Transverse colon (tissue), 4 donors: ENCODE data around the gene HECW1. TPM values are rescaled to one million over a fixed set of nuclear protein-coding genes. Genes with fewer than 3 reads are reported as not detected.

ENCODE experiments used
- DNase-seq: peaks from one replicate; pipeline ENCODE4 v3.0.0-alpha.2; 2019
- H3K27ac ChIP-seq, 4 donors: fragments of 200-600 bp; sonication (generic); 2 replicates each; pipeline ENCODE4 v1.5.1; 2016 to 2018; ENCODE audit warnings: inconsistent platforms in 4 of 4
- H3K27me3 ChIP-seq: fragments of 200-600 bp; sonication (generic); 2 replicates; pipeline ENCODE4 v1.5.1; 2017; ENCODE audit warnings: inconsistent platforms
- H3K36me3 ChIP-seq, 4 donors: fragments of 200-600 bp; sonication (generic); 2 replicates each; pipeline ENCODE4 v1.5.1; 2017 to 2019; ENCODE audit warnings: inconsistent platforms in 4 of 4
- H3K4me1 ChIP-seq, 4 donors: fragments of 200-600 bp; sonication (generic); 2 replicates each; pipeline ENCODE4 v1.5.1; 2017 to 2020; ENCODE audit warnings: inconsistent platforms in 4 of 4
- H3K4me3 ChIP-seq, 4 donors: fragments of 200-600 bp; sonication (generic); 1 replicate in 1 of 4; 2 replicates in 3 of 4; pipeline versions ENCODE4 v1.5.1 to v1.6.1; 2017 to 2019; ENCODE audit warnings: inconsistent platforms in 4 of 4
- H3K9me3 ChIP-seq, 2 donors: fragments of 200-600 bp; sonication (generic); 2 replicates each; pipeline ENCODE4 v1.5.1; 2017 to 2019; ENCODE audit warnings: inconsistent platforms in 2 of 2
- EP300 ChIP-seq: sonication (generic); formaldehyde crosslinking; IDR thresholded peaks from one replicate; pipeline ENCODE4 v1.6.1; 2017; ENCODE audit warnings: antibody characterized with exemption, low read depth
- POLR2A ChIP-seq: fragments of 450-650 bp; IDR thresholded peaks from one replicate; pipeline ENCODE4 v1.6.1; 2016; ENCODE audit warnings: antibody characterized with exemption, mild to moderate bottlenecking, moderate library complexity
- POLR2AphosphoS5 ChIP-seq, 3 donors: sonication (generic); formaldehyde crosslinking; IDR thresholded peaks; one replicate each; pipeline ENCODE4 v1.6.1; 2016; ENCODE audit warnings: antibody characterized with exemption in 3 of 3
- WGBS, 2 donors: methylation state at CpG; one replicate each; pipeline ENCODE4 v1.1.5; 2018; ENCODE audit warnings: low coverage in 1 of 2; 5-methylcytosine and 5-hydroxymethylcytosine counted together
- in situ Hi-C, 4 donors: fragments of 200-750 bp; cut with MboI; loops; one replicate each; pipeline versions ENCODE4 v1.15.0 to v1.15.1; 2017; ENCODE audit warnings: low sequenced_read_pairs in 3 of 4, low pct_ligation_motif_present in 1 of 4, low pct_unique_long_range_greater_than_20kb in 1 of 4
- intact Hi-C: fragments of 100-400 bp; cut with DNase I; formaldehyde crosslinking; loops from one replicate; pipeline ENCODE4 v1.15.1; 2023; ENCODE audit warnings: low total_unique reads
- total RNA-seq, 4 donors: library from RNA; depleted of rRNA; stranded (reverse); fragments of >200 nt; gene quantifications; one replicate each; pipeline ENCODE4 v1.1.0, GENCODE V29; 2016
- TF ChIP-seq, protein P1 (sequence below), 5 experiments: fragments of 200-600 bp in 3 of 5; fragments of 450-650 bp in 2 of 5; sonication (generic) in 3 of 5; IDR thresholded peaks; 1 replicate in 2 of 5; 2 replicates in 3 of 5; pipeline ENCODE4 v1.5.1; 2016 to 2017; ENCODE audit warnings: antibody characterized with exemption in 5 of 5, inconsistent platforms in 3 of 5, mild to moderate bottlenecking in 2 of 5, moderate library complexity in 1 of 5

HECW1 gene
- total RNA-seq, 4 donors from 2014 or later = 1.1 to 1.4 TPM; not detected in 2

DNA sequence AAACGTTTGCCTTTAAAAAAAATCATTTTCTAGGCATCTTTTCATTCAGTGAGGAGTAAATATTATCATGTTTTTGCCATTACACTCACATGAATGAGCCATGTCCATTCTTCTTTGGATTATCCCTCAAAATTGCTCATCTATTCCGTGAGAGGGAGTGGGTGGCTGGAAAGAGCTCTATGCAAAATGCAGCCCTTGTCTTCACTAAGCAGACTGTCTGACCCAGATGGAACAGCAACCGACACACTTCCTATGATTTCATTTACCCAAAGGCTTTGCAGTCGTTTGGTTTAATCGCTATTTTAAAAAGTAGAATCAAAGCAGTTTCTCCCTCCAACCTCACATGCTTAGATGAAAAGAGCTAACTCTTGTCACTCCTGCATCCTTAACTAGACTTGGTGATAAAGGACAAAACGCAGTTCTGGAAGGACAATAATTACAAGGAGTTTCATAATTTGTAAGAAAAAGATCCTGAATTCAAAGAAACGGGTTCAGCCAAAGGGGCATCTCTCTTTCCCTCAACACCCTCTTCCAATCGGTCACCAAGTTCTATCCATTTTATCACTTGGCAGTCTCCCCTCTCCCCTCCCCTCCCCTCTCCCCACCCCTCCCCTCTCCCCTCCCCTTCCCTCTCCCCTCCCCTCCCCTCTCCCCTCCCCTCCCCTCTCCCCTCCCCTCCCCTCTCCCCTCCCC is 272.3 kb downstream of the HECW1 start:
- in situ Hi-C loops = no loop called here
- DNase-seq = no peak
- no peaks in the 10 kb centered on the region for H3K4me1 ChIP-seq
- no peaks in the 10 kb centered on the region for H3K27me3 ChIP-seq
- H3K9me3 ChIP-seq = no peaks in the 10 kb centered on the region
- H3K4me3 ChIP-seq = no peak overlapping the region
- no peak overlapping the region for H3K27ac ChIP-seq
- intact Hi-C loops = no loop called here
- TF ChIP-seq POLR2AphosphoS5 (IDR thresholded peaks at IDR 0.05) (no peak), POLR2A (no peak), EP300 (no peak)
- TF ChIP-seq, protein P1, sequence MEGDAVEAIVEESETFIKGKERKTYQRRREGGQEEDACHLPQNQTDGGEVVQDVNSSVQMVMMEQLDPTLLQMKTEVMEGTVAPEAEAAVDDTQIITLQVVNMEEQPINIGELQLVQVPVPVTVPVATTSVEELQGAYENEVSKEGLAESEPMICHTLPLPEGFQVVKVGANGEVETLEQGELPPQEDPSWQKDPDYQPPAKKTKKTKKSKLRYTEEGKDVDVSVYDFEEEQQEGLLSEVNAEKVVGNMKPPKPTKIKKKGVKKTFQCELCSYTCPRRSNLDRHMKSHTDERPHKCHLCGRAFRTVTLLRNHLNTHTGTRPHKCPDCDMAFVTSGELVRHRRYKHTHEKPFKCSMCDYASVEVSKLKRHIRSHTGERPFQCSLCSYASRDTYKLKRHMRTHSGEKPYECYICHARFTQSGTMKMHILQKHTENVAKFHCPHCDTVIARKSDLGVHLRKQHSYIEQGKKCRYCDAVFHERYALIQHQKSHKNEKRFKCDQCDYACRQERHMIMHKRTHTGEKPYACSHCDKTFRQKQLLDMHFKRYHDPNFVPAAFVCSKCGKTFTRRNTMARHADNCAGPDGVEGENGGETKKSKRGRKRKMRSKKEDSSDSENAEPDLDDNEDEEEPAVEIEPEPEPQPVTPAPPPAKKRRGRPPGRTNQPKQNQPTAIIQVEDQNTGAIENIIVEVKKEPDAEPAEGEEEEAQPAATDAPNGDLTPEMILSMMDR (IDR thresholded peaks at IDR 0.05) = no peak
- H3K36me3 ChIP-seq = no peaks in the 10 kb centered on the region
- WGBS, 2 donors = 67 to 71% methylated on average over 7 to 8 of the region's 8 CpGs

DNA sequence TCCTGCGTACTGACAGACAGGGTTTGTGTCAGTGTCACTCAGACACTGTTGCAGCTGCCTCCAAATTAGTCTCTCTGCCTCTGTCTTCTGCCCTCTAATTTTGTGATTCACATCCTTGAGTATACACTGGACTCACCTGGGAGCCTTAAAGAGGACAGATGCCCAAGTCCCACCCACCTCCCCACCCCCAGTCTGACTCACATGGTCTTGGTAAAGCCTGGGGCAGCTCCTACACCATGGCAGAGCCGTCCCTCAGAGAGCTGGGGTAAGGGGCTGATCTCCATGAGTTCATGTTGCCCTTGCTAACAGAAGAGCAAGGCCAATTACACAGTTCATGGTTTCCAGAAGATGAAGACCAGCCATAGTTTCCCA is 272.8 kb downstream of the HECW1 start:
- Histone ChIP-seq H3K4me1 (no peaks in the 10 kb centered on the region), H3K9me3 (no peaks in the 10 kb centered on the region), H3K36me3 (no peaks in the 10 kb centered on the region), H3K27ac (no peak overlapping the region), H3K4me3 (no peak overlapping the region), H3K27me3 (no peaks in the 10 kb centered on the region)
- DNase-seq = no peak
- 47% methylated on average over 2 of the region's 2 CpGs; no CpG with 5 or more reads in 1 of the 2 donors for WGBS, 2 donors
- intact Hi-C loops (no loop called here), in situ Hi-C loops (no loop called here)
- TF ChIP-seq, protein P1 (IDR thresholded peaks at IDR 0.05) = no peak
- no peak for TF ChIP-seq POLR2A
- no peak for TF ChIP-seq EP300
- TF ChIP-seq POLR2AphosphoS5 (IDR thresholded peaks at IDR 0.05) = no peak

DNA sequence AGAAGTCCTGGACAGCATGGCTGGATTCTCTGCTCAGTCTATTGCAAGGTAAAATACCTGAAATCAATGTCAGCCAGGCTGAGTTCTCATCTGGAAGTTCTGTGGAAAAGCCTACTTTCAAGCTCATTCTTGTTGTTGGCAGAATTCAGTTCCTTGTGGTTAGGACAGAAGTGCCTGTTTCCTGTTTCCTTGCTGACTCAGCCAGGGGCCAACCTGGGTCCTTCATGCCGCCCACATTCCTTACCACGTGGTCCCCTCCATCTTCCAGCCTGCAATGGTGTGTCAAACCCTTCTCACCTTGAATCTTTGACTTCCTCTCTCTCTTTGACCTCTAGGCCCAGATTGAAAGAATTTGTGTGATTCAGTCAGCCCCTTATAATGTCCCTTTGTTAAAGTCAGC is 273.4 kb downstream of the HECW1 start:
- no peak for TF ChIP-seq POLR2AphosphoS5 (IDR thresholded peaks at IDR 0.05)
- TF ChIP-seq, protein P1 (IDR thresholded peaks at IDR 0.05) = no peak
- no peak for TF ChIP-seq POLR2A
- no peak for TF ChIP-seq EP300
- no peak for DNase-seq
- H3K27ac ChIP-seq = no peak overlapping the region
- H3K9me3 ChIP-seq = no peaks in the 10 kb centered on the region
- in situ Hi-C loops (no loop called here), intact Hi-C loops (no loop called here)
- WGBS, 2 donors = 54% methylated on average over 2 of the region's 2 CpGs; no CpG with 5 or more reads in 1 of the 2 donors
- no peak overlapping the region for H3K4me3 ChIP-seq
- H3K36me3 ChIP-seq = no peaks in the 10 kb centered on the region
- no peaks in the 10 kb centered on the region for H3K4me1 ChIP-seq
- H3K27me3 ChIP-seq = no peaks in the 10 kb centered on the region

DNA sequence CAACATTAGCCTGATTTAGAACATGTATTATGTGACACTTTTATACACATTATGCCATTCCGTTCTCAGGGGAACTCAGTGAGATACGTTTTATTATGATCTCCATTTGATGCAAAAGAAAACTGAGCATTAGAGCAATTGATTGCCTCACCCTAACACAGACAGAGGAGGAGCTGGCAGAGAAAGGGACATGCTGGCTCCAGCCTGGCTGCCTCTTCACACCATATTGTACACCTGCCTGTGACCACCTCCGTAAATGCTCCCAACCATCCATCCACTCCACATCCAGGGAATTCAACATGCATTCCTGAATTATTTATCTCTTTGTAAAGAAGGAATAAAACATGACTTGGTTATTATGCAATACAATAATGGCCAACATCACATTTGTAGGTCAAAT is 275.5 kb downstream of the HECW1 start:
- no peaks in the 10 kb centered on the region for H3K4me1 ChIP-seq
- no peak for DNase-seq
- no peaks in the 10 kb centered on the region for H3K9me3 ChIP-seq
- TF ChIP-seq POLR2AphosphoS5 (IDR thresholded peaks at IDR 0.05) (no peak), EP300 (no peak), POLR2A (no peak)
- TF ChIP-seq, protein P1 (IDR thresholded peaks at IDR 0.05) = no peak
- no peaks in the 10 kb centered on the region for H3K27me3 ChIP-seq
- in situ Hi-C loops = no loop called here
- intact Hi-C loops = no loop called here
- H3K4me3 ChIP-seq = no peak overlapping the region
- WGBS, 2 donors = 78 to 79% methylated on average over 3 of the region's 3 CpGs
- no peak overlapping the region for H3K27ac ChIP-seq
- H3K36me3 ChIP-seq = no peaks in the 10 kb centered on the region
